Activated B cell treated with CpG ODN at 0.5 μM for 24 hours (primary cell): ENCODE results near the gene S100P. TPM values are rescaled to one million over a fixed set of nuclear protein-coding genes. Genes with fewer than 3 reads are reported as not detected.

Experiments
- ATAC-seq: fragments of 200-7000 bp; cut with Tn5 transposase; one replicate; pipeline ENCODE4 v1.10.0; 2021; ENCODE audit warnings: low read depth, mild to moderate bottlenecking, moderate library complexity
- CTCF ChIA-PET: fragments of 350-600 bp; sonication (Branson Sonifier 250); formaldehyde crosslinking; loops from one replicate; lab custom pipeline; 2021; ENCODE audit warnings: antibody characterized with exemption; lab: Charles Lee
- POLR2A ChIA-PET: fragments of 350-600 bp; sonication (Branson Sonifier 250); formaldehyde crosslinking; loops from one replicate; lab custom pipeline; 2021; ENCODE audit warnings: antibody characterized with exemption; lab: Charles Lee
- DNase-seq: peaks from one replicate; pipeline ENCODE4 v3.0.0; 2022
- H3K27ac Mint-ChIP-seq: one replicate; pipeline ENCODE4 v1.8.0; 2020; ENCODE audit warnings: mixed read lengths
- H3K27me3 Mint-ChIP-seq: one replicate; pipeline ENCODE4 v1.8.0; 2021; ENCODE audit warnings: mixed read lengths
- H3K36me3 Mint-ChIP-seq: one replicate; pipeline ENCODE4 v1.8.0; 2021; ENCODE audit warnings: low read depth, mixed read lengths
- H3K4me1 Mint-ChIP-seq: one replicate; pipeline ENCODE4 v1.8.0; 2021; ENCODE audit warnings: mixed read lengths
- H3K4me3 Mint-ChIP-seq: one replicate; pipeline ENCODE4 v1.8.0; 2020; ENCODE audit warnings: mild to moderate bottlenecking, mixed read lengths
- H3K9me3 Mint-ChIP-seq: one replicate; pipeline ENCODE4 v1.8.0; 2020; ENCODE audit warnings: mixed read lengths
- CTCF ChIP-seq: fragments of 200-600 bp; IDR thresholded peaks from one replicate; pipeline ENCODE4 v1.8.0; 2022; ENCODE audit warnings: antibody characterized with exemption, mild to moderate bottlenecking
- intact Hi-C: fragments of 100-400 bp; cut with micrococcal nuclease; formaldehyde crosslinking; loops from one replicate; pipeline ENCODE4 v1.15.1; 2024
- total RNA-seq: library from RNA; stranded (reverse); gene quantifications from 2 replicates; pipeline ENCODE4 v1.2.3, GENCODE V29; 2022

Gene S100P
- total RNA-seq, 1 donor from 2014 or later = not detected

GRCh38 chr4:6740347-6740746, 46.7 kb downstream of the S100P start:
- H3K27ac Mint-ChIP-seq = no peak overlapping the region
- no peak overlapping the region for H3K4me3 Mint-ChIP-seq
- TF ChIP-seq CTCF = no peak
- intact Hi-C loops = no loop called here
- no peaks in the 10 kb centered on the region for H3K36me3 Mint-ChIP-seq
- no peaks in the 10 kb centered on the region for H3K9me3 Mint-ChIP-seq
- no peaks in the 10 kb centered on the region for H3K4me1 Mint-ChIP-seq
- ATAC-seq (no peak), DNase-seq (no peak)
- ChIA-PET POLR2A (no interaction called here), CTCF (no interaction called here)
- peaks cover 14% of the 10 kb centered on the region for H3K27me3 Mint-ChIP-seq

GRCh38 chr4:6742507-6742906, 48.8 kb downstream of the S100P start:
- ChIA-PET POLR2A (no interaction called here), CTCF (no interaction called here)
- H3K27me3 Mint-ChIP-seq = peaks cover 13% of the 10 kb centered on the region
- H3K27ac Mint-ChIP-seq = no peak overlapping the region
- H3K9me3 Mint-ChIP-seq = no peaks in the 10 kb centered on the region
- TF ChIP-seq CTCF = no peak
- H3K36me3 Mint-ChIP-seq = no peaks in the 10 kb centered on the region
- intact Hi-C loops = no loop called here
- H3K4me1 Mint-ChIP-seq = no peaks in the 10 kb centered on the region
- ATAC-seq (no peak), DNase-seq (no peak)
- no peak overlapping the region for H3K4me3 Mint-ChIP-seq

GRCh38 chr4:6742989-6743388, 49.3 kb downstream of the S100P start:
- no peak overlapping the region for H3K27ac Mint-ChIP-seq
- no peak for TF ChIP-seq CTCF
- no peaks in the 10 kb centered on the region for H3K4me1 Mint-ChIP-seq
- ChIA-PET CTCF (no interaction called here), POLR2A (no interaction called here)
- no peak overlapping the region for H3K4me3 Mint-ChIP-seq
- H3K9me3 Mint-ChIP-seq = no peaks in the 10 kb centered on the region
- no peaks in the 10 kb centered on the region for H3K36me3 Mint-ChIP-seq
- peaks cover 13% of the 10 kb centered on the region for H3K27me3 Mint-ChIP-seq
- intact Hi-C loops = no loop called here
- ATAC-seq = no peak
- DNase-seq = no peak

Other genes with a start within 250 kb of the S100P start
- gene PPP2R2C, start 221.3 kb upstream of the S100P start, total RNA-seq = not detected in 2 replicates
- gene MAN2B2, start 118.7 kb upstream of the S100P start, total RNA-seq = 24.2 and 24.7 TPM in 2 replicates
- 93.8 and 93.9 TPM in 2 replicates for gene MRFAP1, start 53.2 kb upstream of the S100P start, total RNA-seq
- gene MRFAP1L1, start 16.0 kb downstream of the S100P start, total RNA-seq = 39.1 and 39.5 TPM in 2 replicates
- gene BLOC1S4, start 22.3 kb downstream of the S100P start, total RNA-seq = 19.8 and 20.3 TPM in 2 replicates
- gene KIAA0232, start 88.8 kb downstream of the S100P start, total RNA-seq = 14.9 and 15.5 TPM in 2 replicates
- 35.1 and 35.2 TPM in 2 replicates for gene TBC1D14, start 215.9 kb downstream of the S100P start, total RNA-seq